H1 (cell line): ENCODE results near the gene NR2F6. TPM values are rescaled to one million over a fixed set of nuclear protein-coding genes. Genes with fewer than 3 reads are reported as not detected.

Experiments
- FOSL1 ChIP-seq: IDR thresholded peaks from 2 replicates; pipeline ENCODE4 v1.6.1; 2011; ENCODE audit warnings: mild to moderate bottlenecking, low read depth, low read length, moderate library complexity; ENCODE audit not compliant: insufficient read depth
- KDM1A ChIP-seq: fragments of 200-600, 300-600 bp; sonication (generic); IDR thresholded peaks from 2 replicates; pipeline ENCODE4 v1.7.1; 2016; ENCODE audit warnings: mild to moderate bottlenecking, low read length, borderline replicate concordance
- SIRT6 ChIP-seq: IDR thresholded peaks from one replicate; pipeline ENCODE4 v1.7.1; 2012; ENCODE audit warnings: low read length, inconsistent platforms
- SRF ChIP-seq: IDR thresholded peaks from 2 replicates; pipeline ENCODE4 v1.6.1; 2011; ENCODE audit warnings: mild to moderate bottlenecking, low read depth, low read length, moderate library complexity
- YY1 ChIP-seq: IDR thresholded peaks from 2 replicates; pipeline ENCODE4 v1.6.1; 2011; ENCODE audit warnings: low read depth, mild to moderate bottlenecking, low read length
- polyA plus RNA-seq, 7 experiments: library from polyadenylated mRNA; depleted of rRNA in 3 of 7; stranded (reverse) in 5 of 7; unstranded in 2 of 7; fragments of >200 nt in 5 of 7; fragments of 200-250 nt in 2 of 7; gene quantifications; 1 replicate in 5 of 7; 2 replicates in 1 of 7; 4 replicates in 1 of 7; pipeline versions ENCODE4 v1.2.1 to v1.2.3, GENCODE V29; 2011 to 2013; ENCODE audit warnings: missing spikeins in 2 of 7, mixed read lengths in 2 of 7
- total RNA-seq: library from RNA; stranded (reverse); fragmentation: NEBNext Ultra II Directional; extraction: Animal tissue kit (Norgen Biotek cat#: 25700); gene quantifications from 2 replicates; pipeline ENCODE4 v1.2.1, GENCODE V29; 2021
- TF ChIP-seq, protein P1 (sequence below): IDR thresholded peaks from 2 replicates; pipeline ENCODE4 v1.6.1; 2012; ENCODE audit warnings: low read length, inconsistent platforms

NR2F6 gene
- total and polyA plus RNA-seq, 2 of the 8 experiments (the other 6 are each of a cell fraction or from before 2014, with no cell fraction given), result 99.7 to 114 TPM

DNA sequence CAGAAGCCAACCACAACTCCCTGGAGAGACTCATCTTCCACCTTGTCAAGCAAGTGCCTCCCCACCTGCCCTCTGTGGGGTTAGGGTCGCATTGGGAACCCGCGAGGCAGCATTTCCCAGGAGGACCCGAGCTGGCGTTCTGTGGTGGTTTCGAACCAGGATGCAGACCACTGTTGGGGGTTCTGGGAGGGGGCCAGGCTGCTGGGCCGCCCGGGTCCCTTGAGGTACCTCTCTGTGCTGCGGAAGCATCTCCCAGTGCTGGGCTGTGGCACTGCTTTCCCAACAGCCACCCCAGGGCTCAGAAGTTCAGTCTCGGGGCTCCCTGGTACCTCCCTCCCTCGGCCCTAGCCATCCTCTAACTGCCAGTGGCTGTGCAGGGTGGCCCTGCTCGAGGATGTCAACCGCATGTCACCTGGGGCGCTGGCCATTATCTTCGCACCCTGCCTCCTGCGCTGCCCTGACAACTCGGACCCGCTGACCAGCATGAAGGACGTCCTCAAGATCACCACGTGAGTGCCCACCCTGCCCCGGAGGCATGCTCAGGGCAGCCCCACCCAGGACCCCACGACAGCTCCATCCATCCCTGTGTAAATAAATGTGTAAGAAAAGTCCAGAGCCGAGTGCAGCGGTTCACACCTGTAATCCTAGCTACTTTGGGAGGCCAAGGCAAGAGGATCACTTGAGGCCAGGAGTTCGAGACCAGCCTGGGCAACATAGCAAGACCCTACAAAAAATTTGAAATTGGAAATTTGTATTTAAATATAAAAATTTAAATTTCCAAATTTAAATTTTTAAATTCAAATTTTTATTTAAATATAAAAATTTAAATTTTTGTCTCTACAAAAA lies 38.8 kb downstream of the NR2F6 start (continued):
- TF ChIP-seq, protein P1, sequence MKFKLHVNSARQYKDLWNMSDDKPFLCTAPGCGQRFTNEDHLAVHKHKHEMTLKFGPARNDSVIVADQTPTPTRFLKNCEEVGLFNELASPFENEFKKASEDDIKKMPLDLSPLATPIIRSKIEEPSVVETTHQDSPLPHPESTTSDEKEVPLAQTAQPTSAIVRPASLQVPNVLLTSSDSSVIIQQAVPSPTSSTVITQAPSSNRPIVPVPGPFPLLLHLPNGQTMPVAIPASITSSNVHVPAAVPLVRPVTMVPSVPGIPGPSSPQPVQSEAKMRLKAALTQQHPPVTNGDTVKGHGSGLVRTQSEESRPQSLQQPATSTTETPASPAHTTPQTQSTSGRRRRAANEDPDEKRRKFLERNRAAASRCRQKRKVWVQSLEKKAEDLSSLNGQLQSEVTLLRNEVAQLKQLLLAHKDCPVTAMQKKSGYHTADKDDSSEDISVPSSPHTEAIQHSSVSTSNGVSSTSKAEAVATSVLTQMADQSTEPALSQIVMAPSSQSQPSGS, result no peak
- TF ChIP-seq SRF (no peak), SIRT6 (no peak), YY1 (no peak), KDM1A (no peak), FOSL1 (no peak)
